Stimulated activated CD8-positive, alpha-beta memory T cell treated with anti-CD3 and anti-CD28 coated beads, Interleukin-4, amount 100 ng/mL, for 1 hour (primary cell): ENCODE data around the gene TBX5.

Experiments used
- DNase-seq, 2 donors: peaks; one replicate each; pipeline ENCODE4 v3.0.0-alpha.2; 2020; ENCODE audit warnings: low read depth in 2 of 2, low spot score in 1 of 2

TBX5 gene

GRCh38 chr12:114405519-114406271, at the start of gene TBX5:
TSS of gene TBX5 (minus strand) at chr12:114406144. CDS start at chr12:114403898, 2,246 bp downstream.
- DNase-seq: no peak

GRCh38 chr12:114451657-114452056, 45.7 kb upstream of the TBX5 start:
- no peak for DNase-seq

- no peak for DNase-seq
Observed at GRCh38 chr12:114450515-114451300, 44.8 kb upstream of the TBX5 start.

- DNase-seq: no peak
Observed at GRCh38 chr12:114450019-114450418, 44.1 kb upstream of the TBX5 start.

GRCh38 chr12:114448618-114448933, 42.6 kb upstream of the TBX5 start:
- DNase-seq: no peak

- no peak for DNase-seq
Observed at GRCh38 chr12:114447799-114448617, 42.1 kb upstream of the TBX5 start.

- no peak for DNase-seq
Observed at GRCh38 chr12:114447274-114447716, 41.4 kb upstream of the TBX5 start.

GRCh38 chr12:114445401-114446323, 39.7 kb upstream of the TBX5 start:
- DNase-seq: no peak

- DNase-seq: no peak
Observed at GRCh38 chr12:114444422-114445279, 38.7 kb upstream of the TBX5 start.

GRCh38 chr12:114443607-114444421, 37.9 kb upstream of the TBX5 start:
- no peak for DNase-seq

- DNase-seq: no peak
Observed at GRCh38 chr12:114442578-114442977, 36.6 kb upstream of the TBX5 start.

- DNase-seq: no peak
Observed at GRCh38 chr12:114441545-114441944, 35.6 kb upstream of the TBX5 start.

GRCh38 chr12:114441039-114441383, 35.1 kb upstream of the TBX5 start:
- DNase-seq: no peak

GRCh38 chr12:114440270-114441038, 34.5 kb upstream of the TBX5 start:
- DNase-seq: no peak

GRCh38 chr12:114439817-114440216, 33.9 kb upstream of the TBX5 start:
- no peak for DNase-seq

- no peak for DNase-seq
Observed at GRCh38 chr12:114439261-114439683, 33.3 kb upstream of the TBX5 start.

GRCh38 chr12:114438635-114439256, 32.8 kb upstream of the TBX5 start:
- DNase-seq: no peak

GRCh38 chr12:114434341-114434740, 28.4 kb upstream of the TBX5 start:
- DNase-seq: no peak
